ENCODE data around the gene SLC9A2. TPM values are rescaled to one million over a fixed set of nuclear protein-coding genes. Genes with fewer than 3 reads are reported as not detected.
A peak's percentile ranks its signal among the peaks of the same experiment; 100 is the strongest.

The SLC9A2 gene
- total RNA-seq, 6 donors from 2014 or later = 0.30 to 1.1 (median 0.38) TPM; not detected in 2

DNA sequence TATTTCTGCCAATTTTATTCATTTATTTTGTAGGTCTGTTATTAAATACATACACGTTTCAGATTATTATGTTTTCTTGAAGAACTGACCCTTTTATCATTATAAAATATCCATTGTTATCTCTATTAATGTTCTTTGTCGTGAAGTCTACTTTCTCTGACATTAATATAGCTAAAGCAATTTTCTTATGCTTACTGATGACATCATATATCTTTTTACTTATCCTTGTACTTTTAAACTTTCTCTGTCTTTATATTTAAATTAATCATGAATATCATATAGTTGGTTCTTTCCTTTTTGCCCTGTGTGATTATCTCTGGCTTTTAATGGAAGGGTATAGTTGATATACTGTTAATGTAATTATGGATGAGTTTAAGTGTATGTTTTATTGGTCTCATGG is 36.5 kb upstream of the SLC9A2 start:
- no peak overlapping the region for H3K4me3 ChIP-seq
- no peaks in the 10 kb centered on the region for H3K27me3 ChIP-seq
- TF ChIP-seq, protein P1, sequence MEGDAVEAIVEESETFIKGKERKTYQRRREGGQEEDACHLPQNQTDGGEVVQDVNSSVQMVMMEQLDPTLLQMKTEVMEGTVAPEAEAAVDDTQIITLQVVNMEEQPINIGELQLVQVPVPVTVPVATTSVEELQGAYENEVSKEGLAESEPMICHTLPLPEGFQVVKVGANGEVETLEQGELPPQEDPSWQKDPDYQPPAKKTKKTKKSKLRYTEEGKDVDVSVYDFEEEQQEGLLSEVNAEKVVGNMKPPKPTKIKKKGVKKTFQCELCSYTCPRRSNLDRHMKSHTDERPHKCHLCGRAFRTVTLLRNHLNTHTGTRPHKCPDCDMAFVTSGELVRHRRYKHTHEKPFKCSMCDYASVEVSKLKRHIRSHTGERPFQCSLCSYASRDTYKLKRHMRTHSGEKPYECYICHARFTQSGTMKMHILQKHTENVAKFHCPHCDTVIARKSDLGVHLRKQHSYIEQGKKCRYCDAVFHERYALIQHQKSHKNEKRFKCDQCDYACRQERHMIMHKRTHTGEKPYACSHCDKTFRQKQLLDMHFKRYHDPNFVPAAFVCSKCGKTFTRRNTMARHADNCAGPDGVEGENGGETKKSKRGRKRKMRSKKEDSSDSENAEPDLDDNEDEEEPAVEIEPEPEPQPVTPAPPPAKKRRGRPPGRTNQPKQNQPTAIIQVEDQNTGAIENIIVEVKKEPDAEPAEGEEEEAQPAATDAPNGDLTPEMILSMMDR (IDR thresholded peaks at IDR 0.05) = no peak
- TF ChIP-seq POLR2A (IDR thresholded peaks at IDR 0.05) (no peak), POLR2AphosphoS5 (IDR thresholded peaks at IDR 0.05) (no peak), EP300 (IDR thresholded peaks at IDR 0.05) (no peak)
- H3K4me1 ChIP-seq = peaks cover 0 to 6% (median 0%) of the 10 kb centered on the region in 4 donors
- WGBS, 2 donors = 78 to 81% methylated on average over 2 of the region's 2 CpGs
- H3K36me3 ChIP-seq = no peaks in the 10 kb centered on the region
- DNase-seq = no peak
- H3K27ac ChIP-seq = no peak overlapping the region
- no peak for ATAC-seq (ENCODE audit: low FRiP score in 2 of 2)
- no peaks in the 10 kb centered on the region for H3K9me3 ChIP-seq

DNA sequence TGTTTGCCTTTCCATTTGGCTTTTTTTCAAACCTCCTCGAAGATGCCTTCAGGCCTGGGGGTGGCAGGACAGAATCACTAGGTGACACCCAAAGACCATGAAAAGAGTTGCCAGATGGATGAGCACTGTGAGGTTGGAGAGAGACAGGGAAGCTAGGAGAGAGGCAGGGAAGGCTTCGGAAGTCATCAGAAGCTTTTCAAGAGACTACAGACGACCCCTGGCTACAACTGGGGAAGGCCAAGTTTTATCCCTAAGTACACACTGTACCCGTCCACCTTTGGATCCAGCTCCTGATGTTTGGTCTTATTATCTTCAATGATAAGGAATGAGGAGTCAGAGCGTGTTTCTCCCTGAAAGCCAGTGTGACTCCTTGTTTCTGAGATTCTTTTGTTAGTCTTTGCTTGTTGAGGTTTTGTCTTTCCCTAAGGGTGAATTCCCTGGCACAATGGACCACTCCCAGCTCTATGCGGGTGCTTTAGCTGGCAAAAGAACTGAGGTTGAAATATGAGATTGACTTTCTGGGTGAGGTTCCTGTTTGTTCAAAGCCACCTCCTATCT is 33.4 kb upstream of the SLC9A2 start:
- Histone ChIP-seq H3K4me3 (no peak overlapping the region), H3K27me3 (no peaks in the 10 kb centered on the region), H3K4me1 (peaks cover 0 to 10% (median 0%) of the 10 kb centered on the region in 4 donors), H3K27ac (no peak overlapping the region), H3K36me3 (no peaks in the 10 kb centered on the region), H3K9me3 (no peaks in the 10 kb centered on the region)
- 61 to 70% methylated on average over 6 of the region's 6 CpGs for WGBS, 2 donors
- DNase-seq (no peak), ATAC-seq (ENCODE audit: low FRiP score in 2 of 2) (no peak)
- no peak for TF ChIP-seq EP300 (IDR thresholded peaks at IDR 0.05)
- TF ChIP-seq POLR2A (IDR thresholded peaks at IDR 0.05) = no peak
- TF ChIP-seq, protein P1 (IDR thresholded peaks at IDR 0.05) = no peak
- TF ChIP-seq POLR2AphosphoS5 (IDR thresholded peaks at IDR 0.05) = no peak

DNA sequence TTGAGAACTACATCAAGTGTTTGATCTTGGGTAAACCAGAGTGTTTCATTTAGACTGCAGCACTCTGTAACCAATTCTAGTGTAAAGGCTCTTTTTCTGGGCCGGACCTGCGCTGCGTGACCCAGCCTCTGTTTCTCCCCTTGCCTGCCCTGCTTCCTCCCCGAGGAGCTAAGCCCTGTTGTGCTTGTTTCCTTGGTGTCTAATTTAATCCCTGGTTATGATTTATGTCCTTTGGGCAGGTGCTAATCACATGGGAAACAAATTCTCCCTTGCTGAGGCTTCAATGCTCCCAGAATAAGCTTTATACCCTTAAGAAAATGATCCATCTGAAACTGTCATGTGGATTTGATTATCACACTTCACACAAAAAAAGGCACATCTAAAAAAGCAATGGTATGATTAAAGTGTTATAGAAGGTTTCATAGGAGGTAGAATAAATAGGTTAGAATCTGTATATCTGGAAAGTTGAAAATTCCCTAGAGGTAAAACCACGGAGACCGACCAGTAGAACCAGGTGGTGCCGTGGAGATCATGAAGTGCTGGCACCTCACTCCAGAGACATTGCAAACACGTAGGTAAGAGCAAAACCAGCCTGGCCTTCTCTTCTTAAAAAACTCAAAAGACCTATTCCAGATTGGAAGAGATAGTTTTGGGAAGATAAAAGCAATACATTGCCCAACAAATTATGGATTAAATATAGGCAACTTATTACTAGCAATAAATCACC is 31.0 kb upstream of the SLC9A2 start:
- Histone ChIP-seq H3K27me3 (no peaks in the 10 kb centered on the region), H3K27ac (no peak overlapping the region), H3K4me3 (no peak overlapping the region), H3K9me3 (no peaks in the 10 kb centered on the region), H3K36me3 (no peaks in the 10 kb centered on the region), H3K4me1 (peaks cover 0 to 18% (median 0%) of the 10 kb centered on the region in 4 donors)
- no peak for TF ChIP-seq POLR2A (IDR thresholded peaks at IDR 0.05)
- no peak for TF ChIP-seq POLR2AphosphoS5 (IDR thresholded peaks at IDR 0.05)
- no peak for TF ChIP-seq EP300 (IDR thresholded peaks at IDR 0.05)
- TF ChIP-seq, protein P1 (IDR thresholded peaks at IDR 0.05) = no peak
- peak in 1 of 2 donors; percentile 47 for DNase-seq
- 69% methylated on average over 8 of the region's 8 CpGs for WGBS, 2 donors
- ATAC-seq (ENCODE audit: low FRiP score in 2 of 2) = no peak

DNA sequence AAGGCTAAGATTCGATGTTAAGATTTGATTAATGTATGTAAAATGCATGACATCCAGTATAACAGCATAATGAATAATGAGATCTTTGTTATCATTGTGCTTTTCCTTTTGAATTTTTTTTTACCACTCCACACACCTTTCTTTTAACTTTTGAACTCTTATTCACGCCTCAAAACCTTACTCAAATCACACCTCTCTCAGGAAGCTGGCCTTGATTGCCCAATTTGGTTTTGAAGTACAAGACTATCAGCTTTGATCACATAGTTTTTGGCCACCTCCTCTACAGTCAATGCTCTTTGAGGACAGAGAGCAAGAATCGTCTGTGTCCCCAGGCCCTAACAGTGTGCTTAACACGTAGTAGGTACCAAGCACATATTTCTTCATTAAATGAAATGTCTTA is 29.9 kb upstream of the SLC9A2 start:
- Histone ChIP-seq H3K4me1 (peaks cover 0 to 18% (median 0%) of the 10 kb centered on the region in 4 donors), H3K9me3 (no peaks in the 10 kb centered on the region), H3K27ac (no peak overlapping the region), H3K27me3 (no peaks in the 10 kb centered on the region), H3K4me3 (no peak overlapping the region), H3K36me3 (no peaks in the 10 kb centered on the region)
- ATAC-seq (ENCODE audit: low FRiP score in 2 of 2) = no peak
- TF ChIP-seq EP300 (IDR thresholded peaks at IDR 0.05) = no peak
- TF ChIP-seq POLR2AphosphoS5 (IDR thresholded peaks at IDR 0.05) = no peak
- no peak for TF ChIP-seq POLR2A (IDR thresholded peaks at IDR 0.05)
- TF ChIP-seq, protein P1 (IDR thresholded peaks at IDR 0.05) = no peak
- WGBS, 2 donors = 73 to 75% methylated on average over 4 of the region's 4 CpGs
- no peak for DNase-seq

Data from upper lobe of left lung (tissue), 6 donors.